ENCODE results near the gene ZNF45.
"Not testable (repeated sequence)": the region's sequence is repeated elsewhere in the genome, so short reads cannot be mapped to it uniquely, and the experiment has no call there.

Gene ZNF45

GRCh38 chr19:43883864-43884263 is 51.2 kb downstream of the ZNF45 start, which contains the start of gene ZNF404:
Gene ZNF404, minus strand, starts transcription at chr19:43883964.
- TF ChIP-seq ZNF274 (IDR thresholded peaks at IDR 0.05; ENCODE audit: low read depth, low read length): no peak
- H3K4me3 ChIP-seq (ENCODE audit: low read length): no peak within 1 kb of the TSS

DNA sequence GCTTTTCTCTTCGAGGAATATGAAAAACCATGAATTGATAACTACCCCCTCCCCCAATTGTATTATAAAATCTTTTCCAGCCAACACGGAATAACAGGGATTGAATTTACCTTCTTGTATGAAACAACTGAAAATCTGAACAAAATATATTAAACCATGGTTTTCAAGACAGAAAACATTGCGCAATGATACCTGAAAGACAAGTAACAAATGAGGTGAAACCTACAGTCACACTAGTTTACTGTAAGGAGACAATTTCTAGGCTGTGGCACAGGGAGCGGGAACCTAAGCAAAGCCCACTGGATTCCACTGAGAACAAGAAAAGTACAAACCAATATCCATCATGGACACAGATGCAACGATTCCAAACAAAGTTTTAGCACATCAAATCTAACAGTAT is 54.6 kb downstream of the ZNF45 start:
- no peak overlapping the region for H3K4me3 ChIP-seq (ENCODE audit: low read length)
- no peak for TF ChIP-seq ZNF274 (IDR thresholded peaks at IDR 0.05; ENCODE audit: low read depth, low read length)

DNA sequence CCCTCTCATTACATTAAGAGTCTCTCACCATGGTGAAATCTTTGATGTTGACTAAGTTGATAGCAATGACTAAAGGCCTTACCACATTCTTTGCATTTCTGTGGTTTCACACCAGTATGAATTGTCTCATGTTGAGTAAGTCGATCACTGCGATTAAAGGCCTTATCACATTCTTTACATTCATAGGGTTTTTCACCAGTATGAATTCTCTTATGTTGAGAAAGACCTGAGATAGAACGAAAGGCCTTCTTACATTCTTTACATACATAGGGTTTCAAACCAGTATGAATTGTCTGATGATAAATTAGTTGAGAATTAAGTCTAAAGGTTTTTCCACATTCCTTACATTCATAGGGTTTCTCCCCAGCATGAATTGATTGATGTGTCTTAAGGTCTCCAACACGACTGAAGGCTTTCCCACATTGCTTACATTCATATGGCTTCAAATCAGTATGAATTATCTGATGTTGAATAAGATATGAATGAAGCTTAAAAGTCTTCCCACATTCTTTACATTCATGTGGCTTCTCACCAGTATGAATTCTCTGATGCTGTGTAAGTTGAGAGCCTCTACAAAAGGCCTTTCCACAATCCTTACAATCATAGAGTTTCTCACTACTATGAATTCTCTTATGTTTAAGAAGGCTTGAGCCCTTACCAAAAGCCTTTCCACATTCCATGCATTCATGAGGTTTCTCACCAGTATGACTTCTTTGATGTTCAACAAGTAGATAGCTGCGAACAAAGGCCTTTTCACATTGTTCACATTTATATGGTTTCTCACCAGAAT is 62.3 kb downstream of the ZNF45 start:
- H3K4me3 ChIP-seq (ENCODE audit: low read length): no peak overlapping the region
- TF ChIP-seq ZNF274 (IDR thresholded peaks at IDR 0.05; ENCODE audit: low read depth, low read length): peak; percentile 81

DNA sequence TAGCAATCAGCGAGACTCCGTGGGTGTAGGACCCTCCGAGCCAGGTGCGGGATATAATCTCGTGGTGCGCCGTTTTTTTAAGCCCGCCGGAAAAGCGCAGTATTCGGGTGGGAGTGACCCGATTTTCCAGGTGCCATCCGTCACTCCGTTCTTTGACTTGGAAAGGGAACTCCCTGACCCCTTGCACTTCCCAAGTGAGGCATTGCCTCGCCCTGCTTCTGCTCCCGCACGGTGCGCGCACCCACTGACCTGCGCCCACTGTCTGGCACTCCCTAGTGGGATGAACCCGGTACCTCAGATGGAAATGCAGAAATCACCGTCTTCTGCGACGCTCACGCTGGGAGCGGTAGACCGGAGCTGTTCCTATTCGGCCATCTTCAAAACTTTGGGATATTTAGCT is 68.2 kb downstream of the ZNF45 start:
- not testable (repeated sequence) for H3K4me3 ChIP-seq (ENCODE audit: low read length)
